GM12873 (cell line): ENCODE results near the gene NOL11.
A peak's percentile ranks its signal among the peaks of the same experiment; 100 is the strongest.

Experiments used
- CTCF ChIP-seq: IDR thresholded peaks from 2 replicates; pipeline ENCODE4 v1.5.1; 2012; ENCODE audit warnings: low read depth, mild to moderate bottlenecking, moderate library complexity, low read length, control low read depth; ENCODE audit not compliant: insufficient read depth; ENCODE audit errors: missing control alignments

The NOL11 gene

GRCh38 chr17:67717624-67718324, at the start of gene NOL11:
TSS of gene NOL11 (plus strand) at chr17:67717936. CDS start at chr17:67717948, 12 bp downstream.
- peak; percentile 92 for TF ChIP-seq CTCF

GRCh38 chr17:67671493-67671892, 46.2 kb upstream of the NOL11 start:
- TF ChIP-seq CTCF, result no peak

GRCh38 chr17:67672592-67673335, 45.0 kb upstream of the NOL11 start:
- TF ChIP-seq CTCF, result no peak

GRCh38 chr17:67675481-67675880, 42.3 kb upstream of the NOL11 start:
- no peak for TF ChIP-seq CTCF

GRCh38 chr17:67676305-67676704, 41.4 kb upstream of the NOL11 start:
- no peak for TF ChIP-seq CTCF

- no peak for TF ChIP-seq CTCF
These were observed 39.3 kb upstream of the NOL11 start for GRCh38 chr17:67678414-67678813.

- TF ChIP-seq CTCF, result peak; percentile 18
These were observed 38.5 kb upstream of the NOL11 start for GRCh38 chr17:67679225-67679624.
